HepG2 (cell line): ENCODE results near the gene MAPK12. TPM values are rescaled to one million over a fixed set of nuclear protein-coding genes. Genes with fewer than 3 reads are reported as not detected.

Experiments used
- CENPT ChIP-seq: sonication (generic); formaldehyde crosslinking; IDR thresholded peaks from 2 replicates; pipeline ENCODE4 v1.8.0; 2022; ENCODE audit warnings: low read depth, mild to moderate bottlenecking, moderate library complexity, missing genetic modification reagents
- CREB1 ChIP-seq, 2 experiments: fragments of 450-650 bp in 1 of 2; IDR thresholded peaks; 2 replicates each; pipeline ENCODE4 v1.6.1; 2016 to 2017; ENCODE audit warnings: control low read depth in 1 of 2, mild to moderate bottlenecking in 1 of 2, missing compliant biosample characterization in 1 of 2, missing genetic modification characterization in 1 of 2
- DNMT1 ChIP-seq: sonication (generic); formaldehyde crosslinking; IDR thresholded peaks from 2 replicates; pipeline ENCODE4 v1.5.1; 2020; ENCODE audit warnings: mild to moderate bottlenecking, missing genetic modification reagents
- ELF4 ChIP-seq: sonication (generic); formaldehyde crosslinking; IDR thresholded peaks from 2 replicates; pipeline ENCODE4 v1.5.0; 2020; ENCODE audit warnings: missing genetic modification reagents, mild to moderate bottlenecking, moderate library complexity, borderline replicate concordance
- FOXC1 ChIP-seq: sonication (generic); formaldehyde crosslinking; IDR thresholded peaks from 2 replicates; pipeline ENCODE4 v1.8.0; 2022; ENCODE audit warnings: mild to moderate bottlenecking, missing genetic modification reagents, borderline replicate concordance
- FOXK2 ChIP-seq: fragments of 450-650 bp; IDR thresholded peaks from 2 replicates; pipeline ENCODE4 v1.6.1; 2016
- GTF3A ChIP-seq: sonication (generic); formaldehyde crosslinking; conservative IDR thresholded peaks from 2 replicates; pipeline ENCODE4 v1.4.0; 2020; ENCODE audit warnings: mild to moderate bottlenecking, missing genetic modification reagents
- HDAC2 ChIP-seq: sonication (generic); formaldehyde crosslinking; IDR thresholded peaks from 2 replicates; pipeline ENCODE4 v1.4.0; 2020; ENCODE audit warnings: missing genetic modification reagents
- KAT7 ChIP-seq: IDR thresholded peaks from 2 replicates; pipeline ENCODE4 v1.6.1; 2018; ENCODE audit warnings: borderline replicate concordance, missing compliant biosample characterization
- KLF11 ChIP-seq: IDR thresholded peaks from 2 replicates; pipeline ENCODE4 v1.6.1; 2016; ENCODE audit warnings: missing compliant biosample characterization
- PHB2 ChIP-seq: fragments of 450-650 bp; IDR thresholded peaks from 2 replicates; pipeline ENCODE4 v1.6.1; 2018; ENCODE audit not compliant: partially characterized antibody
- SMAD1 ChIP-seq: sonication (generic); formaldehyde crosslinking; IDR thresholded peaks from 2 replicates; pipeline ENCODE4 v1.4.0; 2020; ENCODE audit warnings: missing genetic modification reagents, low read depth, mild to moderate bottlenecking, borderline replicate concordance
- TEAD2 ChIP-seq: sonication (generic); formaldehyde crosslinking; IDR thresholded peaks from 2 replicates; pipeline ENCODE4 v1.9.0; 2021; ENCODE audit warnings: missing genetic modification reagents
- TEAD3 ChIP-seq: optimal IDR thresholded peaks from 2 replicates; pipeline ENCODE3; 2016; ENCODE audit warnings: borderline replicate concordance
- ZNF205 ChIP-seq: IDR thresholded peaks from 2 replicates; pipeline ENCODE4 v1.6.1; 2018; ENCODE audit warnings: missing biosample characterization, missing genetic modification reagents
- ZNF296 ChIP-seq: sonication (generic); formaldehyde crosslinking; conservative IDR thresholded peaks from 2 replicates; pipeline ENCODE4 v1.5.0; 2020; ENCODE audit warnings: mild to moderate bottlenecking, missing genetic modification reagents
- ZNF543 ChIP-seq: sonication (generic); formaldehyde crosslinking; IDR thresholded peaks from 2 replicates; pipeline ENCODE4 v1.4.0; 2020; ENCODE audit warnings: mild to moderate bottlenecking, missing genetic modification reagents
- ZNF577 ChIP-seq: sonication (generic); formaldehyde crosslinking; IDR thresholded peaks from 2 replicates; pipeline ENCODE4 v1.4.0; 2020; ENCODE audit warnings: mild to moderate bottlenecking, low read depth, missing genetic modification reagents, borderline replicate concordance
- ZNF672 ChIP-seq: sonication (generic); formaldehyde crosslinking; IDR thresholded peaks from 2 replicates; pipeline ENCODE4 v1.8.1; 2022; ENCODE audit warnings: missing genetic modification reagents
- ZNF749 ChIP-seq: sonication (generic); formaldehyde crosslinking; IDR thresholded peaks from 2 replicates; pipeline ENCODE4 v1.8.0; 2022; ENCODE audit warnings: mild to moderate bottlenecking, missing genetic modification reagents, moderate library complexity, borderline replicate concordance
- ZSCAN12 ChIP-seq: sonication (generic); formaldehyde crosslinking; IDR thresholded peaks from 2 replicates; pipeline ENCODE4 v1.9.0; 2021; ENCODE audit warnings: mild to moderate bottlenecking, missing genetic modification reagents
- ZSCAN9 ChIP-seq: IDR thresholded peaks from 2 replicates; pipeline ENCODE4 v1.6.1; 2016; ENCODE audit warnings: borderline replicate concordance
- polyA plus RNA-seq, 8 experiments: library from polyadenylated mRNA; depleted of rRNA in 3 of 8; stranded (reverse) in 7 of 8; unstranded in 1 of 8; fragments of >200 nt; fragmentation: Illumina TruSeq in 4 of 8; extraction: Trizol in 4 of 8; gene quantifications; 2 replicates each; pipeline versions ENCODE4 v1.2.1 to v1.2.3, GENCODE V29; 2011 to 2016; ENCODE audit warnings: low read depth in 4 of 8, missing spikeins in 1 of 8, mixed read lengths in 1 of 8; ENCODE audit not compliant: insufficient read depth in 1 of 8
- total RNA-seq, 5 experiments: library from RNA; depleted of rRNA; stranded (reverse); fragments of >200 nt; fragmentation: Illumina TruSeq; extraction: Trizol; gene quantifications; 2 replicates each; pipeline ENCODE4 v1.2.3, GENCODE V29; 2016; ENCODE audit warnings: low read depth in 1 of 5
- TF ChIP-seq, protein P1 (sequence below): IDR thresholded peaks from 2 replicates; pipeline ENCODE4 v1.6.1; 2016; ENCODE audit warnings: mild to moderate bottlenecking, missing biosample characterization, missing genetic modification reagents
- TF ChIP-seq, protein P2 (sequence below): sonication (generic); formaldehyde crosslinking; conservative IDR thresholded peaks from 2 replicates; pipeline ENCODE4 v1.4.0; 2020; ENCODE audit warnings: missing genetic modification reagents
- TF ChIP-seq, protein P3 (sequence below): sonication (generic); formaldehyde crosslinking; IDR thresholded peaks from 2 replicates; pipeline ENCODE4 v1.8.0; 2022; ENCODE audit warnings: mild to moderate bottlenecking, missing genetic modification reagents; ENCODE audit not compliant: insufficient replicate concordance
- TF ChIP-seq, protein P4 (sequence below): sonication (generic); formaldehyde crosslinking; IDR thresholded peaks from 2 replicates; pipeline ENCODE4 v1.9.0; 2021; ENCODE audit warnings: missing genetic modification reagents, mild to moderate bottlenecking, borderline replicate concordance

MAPK12 gene
- total and polyA plus RNA-seq, 2 of the 13 experiments (the other 11 are each of a cell fraction or from before 2014, with no cell fraction given) = 22.2 to 23.3 TPM

DNA sequence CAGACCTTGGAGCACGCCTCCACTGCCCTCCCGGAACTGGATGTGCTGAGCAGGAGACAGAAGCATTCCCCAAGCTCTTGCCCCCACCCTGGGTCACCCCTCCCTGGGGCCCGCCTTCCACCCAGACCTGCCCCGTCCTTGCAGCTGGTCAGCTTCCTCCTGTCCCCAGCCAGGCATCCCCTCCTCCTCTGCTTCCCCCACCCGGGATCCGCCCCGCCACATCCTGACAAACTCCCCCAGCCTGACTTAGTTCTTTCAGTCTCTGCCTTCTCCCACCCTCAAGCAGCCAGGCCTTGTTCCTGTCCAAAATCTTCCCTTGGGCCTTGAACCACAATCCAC lies 47.1 kb upstream of the MAPK12 start (continued):
- TF ChIP-seq, protein P1, sequence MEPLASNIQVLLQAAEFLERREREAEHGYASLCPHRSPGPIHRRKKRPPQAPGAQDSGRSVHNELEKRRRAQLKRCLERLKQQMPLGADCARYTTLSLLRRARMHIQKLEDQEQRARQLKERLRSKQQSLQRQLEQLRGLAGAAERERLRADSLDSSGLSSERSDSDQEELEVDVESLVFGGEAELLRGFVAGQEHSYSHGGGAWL (CRISPR knock-in tag) = no peak
- TF ChIP-seq TEAD2 (CRISPR knock-in tag) = no peak
- TF ChIP-seq PHB2 = no peak
- TF ChIP-seq, protein P2, sequence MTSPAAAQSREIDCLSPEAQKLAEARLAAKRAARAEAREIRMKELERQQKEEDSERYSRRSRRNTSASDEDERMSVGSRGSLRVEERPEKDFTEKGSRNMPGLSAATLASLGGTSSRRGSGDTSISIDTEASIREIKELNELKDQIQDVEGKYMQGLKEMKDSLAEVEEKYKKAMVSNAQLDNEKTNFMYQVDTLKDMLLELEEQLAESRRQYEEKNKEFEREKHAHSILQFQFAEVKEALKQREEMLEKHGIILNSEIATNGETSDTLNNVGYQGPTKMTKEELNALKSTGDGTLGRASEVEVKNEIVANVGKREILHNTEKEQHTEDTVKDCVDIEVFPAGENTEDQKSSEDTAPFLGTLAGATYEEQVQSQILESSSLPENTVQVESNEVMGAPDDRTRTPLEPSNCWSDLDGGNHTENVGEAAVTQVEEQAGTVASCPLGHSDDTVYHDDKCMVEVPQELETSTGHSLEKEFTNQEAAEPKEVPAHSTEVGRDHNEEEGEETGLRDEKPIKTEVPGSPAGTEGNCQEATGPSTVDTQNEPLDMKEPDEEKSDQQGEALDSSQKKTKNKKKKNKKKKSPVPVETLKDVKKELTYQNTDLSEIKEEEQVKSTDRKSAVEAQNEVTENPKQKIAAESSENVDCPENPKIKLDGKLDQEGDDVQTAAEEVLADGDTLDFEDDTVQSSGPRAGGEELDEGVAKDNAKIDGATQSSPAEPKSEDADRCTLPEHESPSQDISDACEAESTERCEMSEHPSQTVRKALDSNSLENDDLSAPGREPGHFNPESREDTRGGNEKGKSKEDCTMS (CRISPR knock-in tag) = no peak
- TF ChIP-seq HDAC2 (CRISPR knock-in tag) = no peak
- no peak for TF ChIP-seq ELF4 (CRISPR knock-in tag)
- TF ChIP-seq ZNF749 = no peak
- TF ChIP-seq TEAD3 (CRISPR knock-in tag) = peak; percentile 36
- TF ChIP-seq ZNF672 (CRISPR knock-in tag) = no peak
- 0 out of 2 replicates have a peak, but pooled peaks have one; percentile 11 for TF ChIP-seq ZNF543 (CRISPR knock-in tag)
- TF ChIP-seq ZSCAN9 = no peak
- no peak for TF ChIP-seq ZNF577 (CRISPR knock-in tag)
- TF ChIP-seq, protein P3, sequence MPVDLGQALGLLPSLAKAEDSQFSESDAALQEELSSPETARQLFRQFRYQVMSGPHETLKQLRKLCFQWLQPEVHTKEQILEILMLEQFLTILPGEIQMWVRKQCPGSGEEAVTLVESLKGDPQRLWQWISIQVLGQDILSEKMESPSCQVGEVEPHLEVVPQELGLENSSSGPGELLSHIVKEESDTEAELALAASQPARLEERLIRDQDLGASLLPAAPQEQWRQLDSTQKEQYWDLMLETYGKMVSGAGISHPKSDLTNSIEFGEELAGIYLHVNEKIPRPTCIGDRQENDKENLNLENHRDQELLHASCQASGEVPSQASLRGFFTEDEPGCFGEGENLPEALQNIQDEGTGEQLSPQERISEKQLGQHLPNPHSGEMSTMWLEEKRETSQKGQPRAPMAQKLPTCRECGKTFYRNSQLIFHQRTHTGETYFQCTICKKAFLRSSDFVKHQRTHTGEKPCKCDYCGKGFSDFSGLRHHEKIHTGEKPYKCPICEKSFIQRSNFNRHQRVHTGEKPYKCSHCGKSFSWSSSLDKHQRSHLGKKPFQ (CRISPR knock-in tag) = peak; percentile 4
- no peak for TF ChIP-seq GTF3A (CRISPR knock-in tag)
- TF ChIP-seq, protein P4, sequence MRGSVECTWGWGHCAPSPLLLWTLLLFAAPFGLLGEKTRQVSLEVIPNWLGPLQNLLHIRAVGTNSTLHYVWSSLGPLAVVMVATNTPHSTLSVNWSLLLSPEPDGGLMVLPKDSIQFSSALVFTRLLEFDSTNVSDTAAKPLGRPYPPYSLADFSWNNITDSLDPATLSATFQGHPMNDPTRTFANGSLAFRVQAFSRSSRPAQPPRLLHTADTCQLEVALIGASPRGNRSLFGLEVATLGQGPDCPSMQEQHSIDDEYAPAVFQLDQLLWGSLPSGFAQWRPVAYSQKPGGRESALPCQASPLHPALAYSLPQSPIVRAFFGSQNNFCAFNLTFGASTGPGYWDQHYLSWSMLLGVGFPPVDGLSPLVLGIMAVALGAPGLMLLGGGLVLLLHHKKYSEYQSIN (CRISPR knock-in tag) = no peak
- TF ChIP-seq ZNF205 (CRISPR knock-in tag) = no peak
- TF ChIP-seq DNMT1 = no peak
- no peak for TF ChIP-seq KAT7 (CRISPR knock-in tag)
- TF ChIP-seq ZNF296 = no peak
- TF ChIP-seq CREB1 (IDR thresholded peaks at IDR 0.05) = no peak
- TF ChIP-seq CREB1 (CRISPR knock-in tag; IDR thresholded peaks at IDR 0.05) = no peak
- TF ChIP-seq CENPT (CRISPR knock-in tag) = no peak
- TF ChIP-seq KLF11 (CRISPR knock-in tag) = no peak
- no peak for TF ChIP-seq FOXK2
- TF ChIP-seq SMAD1 (CRISPR knock-in tag) = no peak
- no peak for TF ChIP-seq ZSCAN12
- no peak for TF ChIP-seq FOXC1 (CRISPR knock-in tag)
